IMR-90 (cell line): ENCODE results near the gene TCHH. TPM values are rescaled to one million over a fixed set of nuclear protein-coding genes. Genes with fewer than 3 reads are reported as not detected.

Experiments
- ATAC-seq: fragments of 200-7000 bp; cut with Tn5 transposase; 2 replicates; pipeline ENCODE4 v1.9.1; 2020; ENCODE audit warnings: low read depth, mild to moderate bottlenecking, moderate library complexity
- BruUV-seq: library from RNA; stranded (reverse); fragments of 400-500 nt; replicated peaks from 2 replicates; lab custom pipeline; 2021; lab: Mats Ljungman, UMichigan
- CTCF ChIA-PET: fragments of 300-600 bp; formaldehyde crosslinking; extraction: SDS; loops from one replicate; lab custom pipeline; 2021; ENCODE audit warnings: antibody characterized with exemption; lab: Yijun Ruan, JAX
- POLR2A ChIA-PET: fragments of 300-600 bp; sonication (Branson Sonifier 250); formaldehyde crosslinking; loops from one replicate; lab custom pipeline; 2022; ENCODE audit warnings: antibody characterized with exemption; ENCODE audit not compliant: unreplicated experiment; lab: Charles Lee
- DNase-seq: peaks from one replicate; pipeline ENCODE4 v3.0.0; 2013
- H2AFZ ChIP-seq: replicated peaks from 2 replicates; pipeline ENCODE3; 2013; ENCODE audit warnings: low read length, mild to moderate bottlenecking; ENCODE audit not compliant: poor library complexity
- H2AK5ac ChIP-seq: 2 replicates; pipeline ENCODE4 v1.6.1; 2013; ENCODE audit warnings: low read depth, low read length, inconsistent platforms
- H2AK9ac ChIP-seq: replicated peaks from 2 replicates; pipeline ENCODE3; 2013; ENCODE audit warnings: mild to moderate bottlenecking, low read depth, low read length, moderate library complexity; ENCODE audit not compliant: poor library complexity
- H2BK120ac ChIP-seq: 2 replicates; pipeline ENCODE4 v1.6.1; 2013; ENCODE audit warnings: low read depth, low read length, inconsistent platforms
- H2BK15ac ChIP-seq: 3 replicates; pipeline ENCODE4 v1.6.1; 2013; ENCODE audit warnings: low read depth, low read length, inconsistent platforms
- H2BK20ac ChIP-seq: 2 replicates; pipeline ENCODE4 v1.6.1; 2013; ENCODE audit warnings: low read depth, mild to moderate bottlenecking, inconsistent platforms, low read length, moderate library complexity
- H2BK5ac ChIP-seq: 2 replicates; pipeline ENCODE4 v1.6.1; 2013; ENCODE audit warnings: mild to moderate bottlenecking, low read depth, low read length, inconsistent platforms; ENCODE audit not compliant: poor library complexity, severe bottlenecking
- H3K14ac ChIP-seq: replicated peaks from 2 replicates; pipeline ENCODE4 v1.6.1; 2013; ENCODE audit warnings: low read depth, low read length, inconsistent platforms
- H3K18ac ChIP-seq: 2 replicates; pipeline ENCODE4 v1.6.1; 2013; ENCODE audit warnings: low read depth, low read length, control low read depth
- H3K23ac ChIP-seq: 2 replicates; pipeline ENCODE4 v1.6.1; 2013; ENCODE audit warnings: low read depth, low read length, inconsistent platforms
- H3K27ac ChIP-seq: 2 replicates; pipeline ENCODE4 v1.5.1; 2013; ENCODE audit warnings: mild to moderate bottlenecking, control low read depth, low read length; ENCODE audit not compliant: insufficient read depth
- H3K27me3 ChIP-seq: 2 replicates; pipeline ENCODE4 v1.6.1; 2013; ENCODE audit warnings: low read length; ENCODE audit not compliant: control insufficient read depth, insufficient read depth
- H3K36me3 ChIP-seq: 2 replicates; pipeline ENCODE4 v1.6.1; 2013; ENCODE audit warnings: low read length, mixed read lengths; ENCODE audit not compliant: control insufficient read depth, insufficient read depth
- H3K4ac ChIP-seq: 2 replicates; pipeline ENCODE4 v1.6.1; 2013; ENCODE audit warnings: low read depth, low read length, inconsistent platforms
- H3K4me1 ChIP-seq: 2 replicates; pipeline ENCODE4 v1.6.1; 2013; ENCODE audit warnings: low read length, mixed read lengths; ENCODE audit not compliant: control insufficient read depth, insufficient read depth
- H3K4me2 ChIP-seq: 2 replicates; pipeline ENCODE4 v1.6.1; 2013; ENCODE audit warnings: low read depth, mild to moderate bottlenecking, control low read depth, low read length, moderate library complexity
- H3K4me3 ChIP-seq: 2 replicates; pipeline ENCODE4 v1.5.1; 2013; ENCODE audit warnings: low read depth, mild to moderate bottlenecking, control low read depth, low read length, moderate library complexity; ENCODE audit not compliant: insufficient read depth
- H3K56ac ChIP-seq: 2 replicates; pipeline ENCODE4 v1.6.1; 2013; ENCODE audit warnings: low read length, inconsistent platforms; ENCODE audit not compliant: insufficient read depth; ENCODE audit errors: extremely low read depth
- H3K79me1 ChIP-seq, 2 experiments: 2 replicates each; pipeline ENCODE4 v1.6.1; 2013; ENCODE audit warnings: low read length in 2 of 2, inconsistent platforms in 1 of 2, low read depth in 1 of 2
- H3K9ac ChIP-seq: 2 replicates; pipeline ENCODE4 v1.6.1; 2013; ENCODE audit warnings: low read depth, low read length, control low read depth
- H3K9me1 ChIP-seq: 2 replicates; pipeline ENCODE4 v1.6.1; 2013; ENCODE audit warnings: low read length, inconsistent platforms; ENCODE audit not compliant: insufficient read depth
- H3K9me3 ChIP-seq: 2 replicates; pipeline ENCODE4 v1.6.1; 2013; ENCODE audit warnings: low read length; ENCODE audit not compliant: control insufficient read depth, insufficient read depth
- H4K20me1 ChIP-seq: 2 replicates; pipeline ENCODE4 v1.6.1; 2013; ENCODE audit warnings: low read length, inconsistent platforms; ENCODE audit not compliant: insufficient read depth
- H4K5ac ChIP-seq: 2 replicates; pipeline ENCODE4 v1.6.1; 2013; ENCODE audit warnings: mild to moderate bottlenecking, low read depth, low read length, control low read depth
- H4K8ac ChIP-seq, 2 experiments: 2 replicates each; pipeline ENCODE4 v1.6.1; 2013; ENCODE audit warnings: low read depth in 2 of 2, low read length in 2 of 2, control low read depth in 1 of 2, inconsistent platforms in 1 of 2
- H4K91ac ChIP-seq: 2 replicates; pipeline ENCODE4 v1.6.1; 2013; ENCODE audit warnings: low read depth, low read length, inconsistent platforms; ENCODE audit not compliant: insufficient read depth
- BHLHE40 ChIP-seq: fragments of 150-350 bp; IDR thresholded peaks from 2 replicates; pipeline ENCODE4 v1.6.1; 2016; ENCODE audit warnings: mild to moderate bottlenecking, low read depth, low read length
- CEBPB ChIP-seq: IDR thresholded peaks from 2 replicates; pipeline ENCODE4 v1.6.1; 2012; ENCODE audit warnings: low read depth, low read length, improper control_type of control experiment
- CHD1 ChIP-seq: IDR thresholded peaks from 2 replicates; pipeline ENCODE4 v1.6.1; 2012; ENCODE audit warnings: low read depth, low read length, improper control_type of control experiment
- CTCF ChIP-seq: conservative IDR thresholded peaks from 2 replicates; pipeline ENCODE4 v1.5.1; 2012; ENCODE audit warnings: mild to moderate bottlenecking, low read depth, low read length, improper control_type of control experiment
- FOS ChIP-seq: fragments of 150-350 bp; IDR thresholded peaks from 2 replicates; pipeline ENCODE4 v1.6.1; 2016; ENCODE audit warnings: low read depth, low read length
- MAFK ChIP-seq: IDR thresholded peaks from 2 replicates; pipeline ENCODE4 v1.6.1; 2012; ENCODE audit warnings: low read depth, low read length, improper control_type of control experiment
- MAZ ChIP-seq: IDR thresholded peaks from 2 replicates; pipeline ENCODE4 v1.6.1; 2012; ENCODE audit warnings: low read depth, mild to moderate bottlenecking, low read length, improper control_type of control experiment, moderate library complexity, borderline replicate concordance
- MXI1 ChIP-seq: IDR thresholded peaks from 2 replicates; pipeline ENCODE4 v1.6.1; 2012; ENCODE audit warnings: low read depth, mild to moderate bottlenecking, low read length, moderate library complexity, borderline replicate concordance
- NFE2L2 ChIP-seq: fragments of 150-350 bp; IDR thresholded peaks from 2 replicates; pipeline ENCODE4 v1.6.1; 2016; ENCODE audit warnings: low read depth, mild to moderate bottlenecking, low read length
- POLR2A ChIP-seq: IDR thresholded peaks from 2 replicates; pipeline ENCODE4 v1.6.1; 2012; ENCODE audit warnings: mild to moderate bottlenecking, low read depth, low read length
- RAD21 ChIP-seq: IDR thresholded peaks from 2 replicates; pipeline ENCODE4 v1.6.1; 2012; ENCODE audit warnings: low read length, improper control_type of control experiment
- RCOR1 ChIP-seq: IDR thresholded peaks from 2 replicates; pipeline ENCODE4 v1.6.1; 2012; ENCODE audit warnings: mild to moderate bottlenecking, low read length, improper control_type of control experiment; ENCODE audit not compliant: insufficient replicate concordance
- RFX5 ChIP-seq: IDR thresholded peaks from 2 replicates; pipeline ENCODE4 v1.8.0; 2012; ENCODE audit warnings: low read depth, mild to moderate bottlenecking, low read length, moderate library complexity
- SMC3 ChIP-seq: fragments of 150-350 bp; IDR thresholded peaks from 2 replicates; pipeline ENCODE4 v1.6.1; 2016; ENCODE audit warnings: low read depth, mild to moderate bottlenecking, antibody characterized with exemption, low read length, moderate library complexity
- USF2 ChIP-seq: fragments of 150-350 bp; IDR thresholded peaks from 2 replicates; pipeline ENCODE4 v1.6.1; 2017; ENCODE audit warnings: mild to moderate bottlenecking, antibody characterized with exemption, low read length, low read depth
- WGBS, 2 experiments: methylation state at CpG; one replicate each; pipeline versions ENCODE4 v1.1.5 to v1.1.7; 2013; ENCODE audit warnings: missing lambda C conversion rate in 2 of 2; ENCODE audit not compliant: insufficient read length in 1 of 2; ENCODE audit errors: extremely low coverage in 2 of 2; 5-methylcytosine and 5-hydroxymethylcytosine counted together
- dilution Hi-C: fragments of 300-500 bp; cut with HindIII; formaldehyde crosslinking; loops from one replicate; pipeline ENCODE4 v1.14.3; 2018; ENCODE audit warnings: low sequenced_read_pairs; ENCODE audit not compliant: unreplicated experiment
- in situ Hi-C: fragments of 300-500 bp; cut with MboI; formaldehyde crosslinking; loops from 3 replicates; pipeline ENCODE4 v1.14.3; 2019; ENCODE audit warnings: low sequenced_read_pairs, inconsistent platforms, mixed read lengths
- intact Hi-C: fragments of 100-400 bp; cut with micrococcal nuclease; formaldehyde crosslinking; loops from 2 replicates; pipeline ENCODE4 v1.10.0; 2022
- polyA plus RNA-seq, 3 experiments: library from polyadenylated mRNA; depleted of rRNA; stranded (reverse); fragments of >200 nt; gene quantifications; 2 replicates each; pipeline ENCODE4 v1.2.3, GENCODE V29; 2012; ENCODE audit warnings: low replicate concordance in 1 of 3
- total RNA-seq: library from RNA; depleted of rRNA; stranded (reverse); fragments of >200 nt; gene quantifications from 2 replicates; pipeline ENCODE4 v1.2.3, GENCODE V29; 2012

TCHH gene
- total and polyA plus RNA-seq, 2 of the 4 experiments (the other 2 are of a cell fraction) = not detected

GRCh38 chr1:152071123-152071522 lies 44.1 kb downstream of the TCHH start:
- H2AK5ac ChIP-seq = no peak overlapping the region
- intact Hi-C loops (no loop called here), in situ Hi-C loops (no loop called here), dilution Hi-C loops (no loop called here)
- H2BK5ac ChIP-seq = no peak overlapping the region
- H4K5ac ChIP-seq = no peak overlapping the region
- POLR2A ChIA-PET = no interaction called here
- DNase-seq = no peak
- H3K9me3 ChIP-seq = no peaks in the 10 kb centered on the region
- no peak overlapping the region for H2BK15ac ChIP-seq
- H4K91ac ChIP-seq = no peak overlapping the region
- no peaks in the 10 kb centered on the region for H3K79me1 ChIP-seq
- no peak overlapping the region for H3K27ac ChIP-seq
- no peak overlapping the region for H4K8ac ChIP-seq
- TF ChIP-seq FOS (no peak), BHLHE40 (no peak), NFE2L2 (no peak), USF2 (no peak), POLR2A (no peak), CHD1 (no peak), MAFK (no peak), RAD21 (no peak), CTCF (no peak), MXI1 (no peak), SMC3 (no peak), RFX5 (no peak), MAZ (no peak), RCOR1 (no peak), CEBPB (no peak)
- H3K9ac ChIP-seq = no peak overlapping the region
- no peak overlapping the region for H2AFZ ChIP-seq
- no peak overlapping the region for H3K4me3 ChIP-seq
- ATAC-seq = no peak
- H2BK120ac ChIP-seq = no peak overlapping the region
- no peak overlapping the region for H2BK20ac ChIP-seq
- no peaks in the 10 kb centered on the region for H3K9me1 ChIP-seq
- CTCF ChIA-PET = interaction anchor here (1.0 kb wide), 1 partner anchor 18 kb away, joined by 3 read pairs; no protein-coding TSS in a partner anchor
- no peaks in the 10 kb centered on the region for H3K36me3 ChIP-seq
- no peak overlapping the region for H3K4me2 ChIP-seq
- no peaks in the 10 kb centered on the region for H4K20me1 ChIP-seq
- WGBS, 2 experiments = 80% methylated on average over 2 of the region's 3 CpGs; no CpG with 5 or more reads in 1 of the 2 experiments
- no peak overlapping the region for H3K56ac ChIP-seq
- BruUV-seq = no TSS peak
- no peaks in the 10 kb centered on the region for H3K4me1 ChIP-seq
- H3K23ac ChIP-seq = no peak overlapping the region
- no peak overlapping the region for H3K4ac ChIP-seq
- H3K27me3 ChIP-seq = peaks cover 8% of the 10 kb centered on the region
- H3K14ac ChIP-seq = no peak overlapping the region
- no peak overlapping the region for H3K18ac ChIP-seq
- no peak overlapping the region for H2AK9ac ChIP-seq
